IMR-90 (cell line): ENCODE measurements around the gene COL5A1. TPM values are rescaled to one million over a fixed set of nuclear protein-coding genes. Genes with fewer than 3 reads are reported as not detected.

Source experiments
- ATAC-seq: fragments of 200-7000 bp; cut with Tn5 transposase; 2 replicates; pipeline ENCODE4 v1.9.1; 2020; ENCODE audit warnings: low read depth, mild to moderate bottlenecking, moderate library complexity
- BruUV-seq: library from RNA; stranded (reverse); fragments of 400-500 nt; replicated peaks from 2 replicates; lab custom pipeline; 2021; lab: Mats Ljungman, UMichigan
- CTCF ChIA-PET: fragments of 300-600 bp; formaldehyde crosslinking; extraction: SDS; loops from one replicate; lab custom pipeline; 2021; ENCODE audit warnings: antibody characterized with exemption; lab: Yijun Ruan, JAX
- POLR2A ChIA-PET: fragments of 300-600 bp; sonication (Branson Sonifier 250); formaldehyde crosslinking; loops from one replicate; lab custom pipeline; 2022; ENCODE audit warnings: antibody characterized with exemption; ENCODE audit not compliant: unreplicated experiment; lab: Charles Lee
- DNase-seq: peaks from one replicate; pipeline ENCODE4 v3.0.0; 2013
- H2AFZ ChIP-seq: replicated peaks from 2 replicates; pipeline ENCODE3; 2013; ENCODE audit warnings: low read length, mild to moderate bottlenecking; ENCODE audit not compliant: poor library complexity
- H2AK5ac ChIP-seq: 2 replicates; pipeline ENCODE4 v1.6.1; 2013; ENCODE audit warnings: low read depth, low read length, inconsistent platforms
- H2AK9ac ChIP-seq: replicated peaks from 2 replicates; pipeline ENCODE3; 2013; ENCODE audit warnings: mild to moderate bottlenecking, low read depth, low read length, moderate library complexity; ENCODE audit not compliant: poor library complexity
- H2BK120ac ChIP-seq: 2 replicates; pipeline ENCODE4 v1.6.1; 2013; ENCODE audit warnings: low read depth, low read length, inconsistent platforms
- H2BK15ac ChIP-seq: 3 replicates; pipeline ENCODE4 v1.6.1; 2013; ENCODE audit warnings: low read depth, low read length, inconsistent platforms
- H2BK20ac ChIP-seq: 2 replicates; pipeline ENCODE4 v1.6.1; 2013; ENCODE audit warnings: low read depth, mild to moderate bottlenecking, inconsistent platforms, low read length, moderate library complexity
- H2BK5ac ChIP-seq: 2 replicates; pipeline ENCODE4 v1.6.1; 2013; ENCODE audit warnings: mild to moderate bottlenecking, low read depth, low read length, inconsistent platforms; ENCODE audit not compliant: poor library complexity, severe bottlenecking
- H3K14ac ChIP-seq: replicated peaks from 2 replicates; pipeline ENCODE4 v1.6.1; 2013; ENCODE audit warnings: low read depth, low read length, inconsistent platforms
- H3K18ac ChIP-seq: 2 replicates; pipeline ENCODE4 v1.6.1; 2013; ENCODE audit warnings: low read depth, low read length, control low read depth
- H3K23ac ChIP-seq: 2 replicates; pipeline ENCODE4 v1.6.1; 2013; ENCODE audit warnings: low read depth, low read length, inconsistent platforms
- H3K27ac ChIP-seq: 2 replicates; pipeline ENCODE4 v1.5.1; 2013; ENCODE audit warnings: mild to moderate bottlenecking, control low read depth, low read length; ENCODE audit not compliant: insufficient read depth
- H3K27me3 ChIP-seq: 2 replicates; pipeline ENCODE4 v1.6.1; 2013; ENCODE audit warnings: low read length; ENCODE audit not compliant: control insufficient read depth, insufficient read depth
- H3K36me3 ChIP-seq: 2 replicates; pipeline ENCODE4 v1.6.1; 2013; ENCODE audit warnings: low read length, mixed read lengths; ENCODE audit not compliant: control insufficient read depth, insufficient read depth
- H3K4ac ChIP-seq: 2 replicates; pipeline ENCODE4 v1.6.1; 2013; ENCODE audit warnings: low read depth, low read length, inconsistent platforms
- H3K4me1 ChIP-seq: 2 replicates; pipeline ENCODE4 v1.6.1; 2013; ENCODE audit warnings: low read length, mixed read lengths; ENCODE audit not compliant: control insufficient read depth, insufficient read depth
- H3K4me2 ChIP-seq: 2 replicates; pipeline ENCODE4 v1.6.1; 2013; ENCODE audit warnings: low read depth, mild to moderate bottlenecking, control low read depth, low read length, moderate library complexity
- H3K4me3 ChIP-seq: 2 replicates; pipeline ENCODE4 v1.5.1; 2013; ENCODE audit warnings: low read depth, mild to moderate bottlenecking, control low read depth, low read length, moderate library complexity; ENCODE audit not compliant: insufficient read depth
- H3K56ac ChIP-seq: 2 replicates; pipeline ENCODE4 v1.6.1; 2013; ENCODE audit warnings: low read length, inconsistent platforms; ENCODE audit not compliant: insufficient read depth; ENCODE audit errors: extremely low read depth
- H3K79me1 ChIP-seq, 2 experiments: 2 replicates each; pipeline ENCODE4 v1.6.1; 2013; ENCODE audit warnings: low read length in 2 of 2, inconsistent platforms in 1 of 2, low read depth in 1 of 2
- H3K9ac ChIP-seq: 2 replicates; pipeline ENCODE4 v1.6.1; 2013; ENCODE audit warnings: low read depth, low read length, control low read depth
- H3K9me1 ChIP-seq: 2 replicates; pipeline ENCODE4 v1.6.1; 2013; ENCODE audit warnings: low read length, inconsistent platforms; ENCODE audit not compliant: insufficient read depth
- H3K9me3 ChIP-seq: 2 replicates; pipeline ENCODE4 v1.6.1; 2013; ENCODE audit warnings: low read length; ENCODE audit not compliant: control insufficient read depth, insufficient read depth
- H4K20me1 ChIP-seq: 2 replicates; pipeline ENCODE4 v1.6.1; 2013; ENCODE audit warnings: low read length, inconsistent platforms; ENCODE audit not compliant: insufficient read depth
- H4K5ac ChIP-seq: 2 replicates; pipeline ENCODE4 v1.6.1; 2013; ENCODE audit warnings: mild to moderate bottlenecking, low read depth, low read length, control low read depth
- H4K8ac ChIP-seq, 2 experiments: 2 replicates each; pipeline ENCODE4 v1.6.1; 2013; ENCODE audit warnings: low read depth in 2 of 2, low read length in 2 of 2, control low read depth in 1 of 2, inconsistent platforms in 1 of 2
- H4K91ac ChIP-seq: 2 replicates; pipeline ENCODE4 v1.6.1; 2013; ENCODE audit warnings: low read depth, low read length, inconsistent platforms; ENCODE audit not compliant: insufficient read depth
- BHLHE40 ChIP-seq: fragments of 150-350 bp; IDR thresholded peaks from 2 replicates; pipeline ENCODE4 v1.6.1; 2016; ENCODE audit warnings: mild to moderate bottlenecking, low read depth, low read length
- CEBPB ChIP-seq: IDR thresholded peaks from 2 replicates; pipeline ENCODE4 v1.6.1; 2012; ENCODE audit warnings: low read depth, low read length, improper control_type of control experiment
- CHD1 ChIP-seq: IDR thresholded peaks from 2 replicates; pipeline ENCODE4 v1.6.1; 2012; ENCODE audit warnings: low read depth, low read length, improper control_type of control experiment
- FOS ChIP-seq: fragments of 150-350 bp; IDR thresholded peaks from 2 replicates; pipeline ENCODE4 v1.6.1; 2016; ENCODE audit warnings: low read depth, low read length
- MAFK ChIP-seq: IDR thresholded peaks from 2 replicates; pipeline ENCODE4 v1.6.1; 2012; ENCODE audit warnings: low read depth, low read length, improper control_type of control experiment
- MAZ ChIP-seq: IDR thresholded peaks from 2 replicates; pipeline ENCODE4 v1.6.1; 2012; ENCODE audit warnings: low read depth, mild to moderate bottlenecking, low read length, improper control_type of control experiment, moderate library complexity, borderline replicate concordance
- MXI1 ChIP-seq: IDR thresholded peaks from 2 replicates; pipeline ENCODE4 v1.6.1; 2012; ENCODE audit warnings: low read depth, mild to moderate bottlenecking, low read length, moderate library complexity, borderline replicate concordance
- NFE2L2 ChIP-seq: fragments of 150-350 bp; IDR thresholded peaks from 2 replicates; pipeline ENCODE4 v1.6.1; 2016; ENCODE audit warnings: low read depth, mild to moderate bottlenecking, low read length
- POLR2A ChIP-seq: IDR thresholded peaks from 2 replicates; pipeline ENCODE4 v1.6.1; 2012; ENCODE audit warnings: mild to moderate bottlenecking, low read depth, low read length
- RAD21 ChIP-seq: IDR thresholded peaks from 2 replicates; pipeline ENCODE4 v1.6.1; 2012; ENCODE audit warnings: low read length, improper control_type of control experiment
- RCOR1 ChIP-seq: IDR thresholded peaks from 2 replicates; pipeline ENCODE4 v1.6.1; 2012; ENCODE audit warnings: mild to moderate bottlenecking, low read length, improper control_type of control experiment; ENCODE audit not compliant: insufficient replicate concordance
- RFX5 ChIP-seq: IDR thresholded peaks from 2 replicates; pipeline ENCODE4 v1.8.0; 2012; ENCODE audit warnings: low read depth, mild to moderate bottlenecking, low read length, moderate library complexity
- WGBS, 2 experiments: methylation state at CpG; one replicate each; pipeline versions ENCODE4 v1.1.5 to v1.1.7; 2013; ENCODE audit warnings: missing lambda C conversion rate in 2 of 2; ENCODE audit not compliant: insufficient read length in 1 of 2; ENCODE audit errors: extremely low coverage in 2 of 2; 5-methylcytosine and 5-hydroxymethylcytosine counted together
- dilution Hi-C: fragments of 300-500 bp; cut with HindIII; formaldehyde crosslinking; loops from one replicate; pipeline ENCODE4 v1.14.3; 2018; ENCODE audit warnings: low sequenced_read_pairs; ENCODE audit not compliant: unreplicated experiment
- in situ Hi-C: fragments of 300-500 bp; cut with MboI; formaldehyde crosslinking; loops from 3 replicates; pipeline ENCODE4 v1.14.3; 2019; ENCODE audit warnings: low sequenced_read_pairs, inconsistent platforms, mixed read lengths
- intact Hi-C: fragments of 100-400 bp; cut with micrococcal nuclease; formaldehyde crosslinking; loops from 2 replicates; pipeline ENCODE4 v1.10.0; 2022
- polyA plus RNA-seq, 3 experiments: library from polyadenylated mRNA; depleted of rRNA; stranded (reverse); fragments of >200 nt; gene quantifications; 2 replicates each; pipeline ENCODE4 v1.2.3, GENCODE V29; 2012; ENCODE audit warnings: low replicate concordance in 1 of 3
- total RNA-seq: library from RNA; depleted of rRNA; stranded (reverse); fragments of >200 nt; gene quantifications from 2 replicates; pipeline ENCODE4 v1.2.3, GENCODE V29; 2012
- TF ChIP-seq, protein P1 (sequence below): fragments of 150-350 bp; IDR thresholded peaks from 2 replicates; pipeline ENCODE4 v1.6.1; 2016; ENCODE audit warnings: low read depth, mild to moderate bottlenecking, low read length, moderate library complexity, borderline replicate concordance
- TF ChIP-seq, protein P2 (sequence below): fragments of 150-350 bp; IDR thresholded peaks from 2 replicates; pipeline ENCODE4 v1.6.1; 2017; ENCODE audit warnings: mild to moderate bottlenecking, antibody characterized with exemption, low read length, low read depth
- TF ChIP-seq, protein P3 (sequence below): conservative IDR thresholded peaks from 2 replicates; pipeline ENCODE4 v1.5.1; 2012; ENCODE audit warnings: mild to moderate bottlenecking, low read depth, low read length, improper control_type of control experiment

COL5A1 gene
- total and polyA plus RNA-seq, 2 of the 4 experiments (the other 2 are of a cell fraction): 19.2 to 173 TPM

DNA sequence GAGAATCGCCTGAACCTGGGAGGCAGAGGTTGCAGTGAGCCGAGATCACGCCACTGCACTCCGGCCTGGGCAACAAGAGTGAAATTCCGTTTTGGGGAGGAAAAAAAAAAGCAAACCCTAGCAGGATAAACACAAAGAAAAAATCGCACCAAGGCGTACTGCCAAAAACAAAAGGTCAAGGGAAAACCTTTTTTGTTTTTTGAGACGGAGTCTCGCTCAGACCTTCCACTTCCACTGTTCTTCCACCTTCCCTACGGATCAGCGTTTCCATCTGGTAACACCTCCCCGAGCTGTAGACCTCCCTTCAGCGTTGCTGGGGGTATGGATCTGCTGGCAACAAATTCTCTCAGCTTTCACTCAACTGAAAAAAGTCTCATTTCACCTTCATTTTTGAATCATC, 218.9 kb downstream of the COL5A1 start:
- Histone ChIP-seq H3K36me3 (no peaks in the 10 kb centered on the region), H4K8ac (no peak overlapping the region), H3K4me3 (no peak overlapping the region), H2BK20ac (no peak overlapping the region), H3K79me1 (no peaks in the 10 kb centered on the region), H3K9me3 (peaks cover 4% of the 10 kb centered on the region), H2AK9ac (no peak overlapping the region), H3K56ac (no peak overlapping the region), H4K91ac (no peak overlapping the region), H3K14ac (no peak overlapping the region), H3K4me2 (no peak overlapping the region), H4K5ac (no peak overlapping the region), H3K27ac (no peak overlapping the region), H4K20me1 (no peaks in the 10 kb centered on the region), H3K23ac (no peak overlapping the region), H3K18ac (no peak overlapping the region), H2BK5ac (no peak overlapping the region), H3K4me1 (peaks cover 6% of the 10 kb centered on the region; the same call in 1 of the 2 replicates), H2BK15ac (no peak overlapping the region), H3K9me1 (peaks cover 2% of the 10 kb centered on the region; the same call in 1 of the 2 replicates), H3K4ac (no peak overlapping the region), H3K27me3 (peaks cover 4% of the 10 kb centered on the region; the same call in 1 of the 2 replicates), H2AK5ac (no peak overlapping the region), H3K9ac (no peak overlapping the region), H2AFZ (no peak overlapping the region), H2BK120ac (no peak overlapping the region)
- no peak for DNase-seq
- no peak for TF ChIP-seq MAZ
- TF ChIP-seq CHD1: no peak
- no peak for TF ChIP-seq NFE2L2
- TF ChIP-seq, protein P1, sequence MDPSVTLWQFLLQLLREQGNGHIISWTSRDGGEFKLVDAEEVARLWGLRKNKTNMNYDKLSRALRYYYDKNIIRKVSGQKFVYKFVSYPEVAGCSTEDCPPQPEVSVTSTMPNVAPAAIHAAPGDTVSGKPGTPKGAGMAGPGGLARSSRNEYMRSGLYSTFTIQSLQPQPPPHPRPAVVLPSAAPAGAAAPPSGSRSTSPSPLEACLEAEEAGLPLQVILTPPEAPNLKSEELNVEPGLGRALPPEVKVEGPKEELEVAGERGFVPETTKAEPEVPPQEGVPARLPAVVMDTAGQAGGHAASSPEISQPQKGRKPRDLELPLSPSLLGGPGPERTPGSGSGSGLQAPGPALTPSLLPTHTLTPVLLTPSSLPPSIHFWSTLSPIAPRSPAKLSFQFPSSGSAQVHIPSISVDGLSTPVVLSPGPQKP: no peak
- no peak for TF ChIP-seq CEBPB
- TF ChIP-seq, protein P2, sequence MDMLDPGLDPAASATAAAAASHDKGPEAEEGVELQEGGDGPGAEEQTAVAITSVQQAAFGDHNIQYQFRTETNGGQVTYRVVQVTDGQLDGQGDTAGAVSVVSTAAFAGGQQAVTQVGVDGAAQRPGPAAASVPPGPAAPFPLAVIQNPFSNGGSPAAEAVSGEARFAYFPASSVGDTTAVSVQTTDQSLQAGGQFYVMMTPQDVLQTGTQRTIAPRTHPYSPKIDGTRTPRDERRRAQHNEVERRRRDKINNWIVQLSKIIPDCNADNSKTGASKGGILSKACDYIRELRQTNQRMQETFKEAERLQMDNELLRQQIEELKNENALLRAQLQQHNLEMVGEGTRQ: no peak
- TF ChIP-seq FOS: no peak
- TF ChIP-seq POLR2A: no peak
- no peak for TF ChIP-seq RAD21
- no peak for TF ChIP-seq RFX5
- TF ChIP-seq, protein P3, sequence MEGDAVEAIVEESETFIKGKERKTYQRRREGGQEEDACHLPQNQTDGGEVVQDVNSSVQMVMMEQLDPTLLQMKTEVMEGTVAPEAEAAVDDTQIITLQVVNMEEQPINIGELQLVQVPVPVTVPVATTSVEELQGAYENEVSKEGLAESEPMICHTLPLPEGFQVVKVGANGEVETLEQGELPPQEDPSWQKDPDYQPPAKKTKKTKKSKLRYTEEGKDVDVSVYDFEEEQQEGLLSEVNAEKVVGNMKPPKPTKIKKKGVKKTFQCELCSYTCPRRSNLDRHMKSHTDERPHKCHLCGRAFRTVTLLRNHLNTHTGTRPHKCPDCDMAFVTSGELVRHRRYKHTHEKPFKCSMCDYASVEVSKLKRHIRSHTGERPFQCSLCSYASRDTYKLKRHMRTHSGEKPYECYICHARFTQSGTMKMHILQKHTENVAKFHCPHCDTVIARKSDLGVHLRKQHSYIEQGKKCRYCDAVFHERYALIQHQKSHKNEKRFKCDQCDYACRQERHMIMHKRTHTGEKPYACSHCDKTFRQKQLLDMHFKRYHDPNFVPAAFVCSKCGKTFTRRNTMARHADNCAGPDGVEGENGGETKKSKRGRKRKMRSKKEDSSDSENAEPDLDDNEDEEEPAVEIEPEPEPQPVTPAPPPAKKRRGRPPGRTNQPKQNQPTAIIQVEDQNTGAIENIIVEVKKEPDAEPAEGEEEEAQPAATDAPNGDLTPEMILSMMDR: no peak
- TF ChIP-seq BHLHE40: no peak
- TF ChIP-seq MAFK: no peak
- no peak for TF ChIP-seq MXI1
- no peak for TF ChIP-seq RCOR1
- CTCF ChIA-PET: no interaction called here
- in situ Hi-C loops: no loop called here
- intact Hi-C loops: no loop called here
- no CpG with 5 or more reads among the region's 13 CpGs for WGBS, 2 experiments
- POLR2A ChIA-PET: no interaction called here
- dilution Hi-C loops: no loop called here
- no TSS peak for BruUV-seq
- no peak for ATAC-seq
